Activated B cell treated with CpG ODN at 0.5 μM for 24 hours (primary cell): ENCODE data around the gene SLC1A2. TPM values are rescaled to one million over a fixed set of nuclear protein-coding genes. Genes with fewer than 3 reads are reported as not detected.

Experiments
- ATAC-seq: fragments of 200-7000 bp; cut with Tn5 transposase; one replicate; pipeline ENCODE4 v1.10.0; 2021; ENCODE audit warnings: low read depth, mild to moderate bottlenecking, moderate library complexity
- CTCF ChIA-PET: fragments of 350-600 bp; sonication (Branson Sonifier 250); formaldehyde crosslinking; loops from one replicate; lab custom pipeline; 2021; ENCODE audit warnings: antibody characterized with exemption; lab: Charles Lee
- POLR2A ChIA-PET: fragments of 350-600 bp; sonication (Branson Sonifier 250); formaldehyde crosslinking; loops from one replicate; lab custom pipeline; 2021; ENCODE audit warnings: antibody characterized with exemption; lab: Charles Lee
- DNase-seq: peaks from one replicate; pipeline ENCODE4 v3.0.0; 2022
- H3K27ac Mint-ChIP-seq: one replicate; pipeline ENCODE4 v1.8.0; 2020; ENCODE audit warnings: mixed read lengths
- H3K27me3 Mint-ChIP-seq: one replicate; pipeline ENCODE4 v1.8.0; 2021; ENCODE audit warnings: mixed read lengths
- H3K36me3 Mint-ChIP-seq: one replicate; pipeline ENCODE4 v1.8.0; 2021; ENCODE audit warnings: low read depth, mixed read lengths
- H3K4me1 Mint-ChIP-seq: one replicate; pipeline ENCODE4 v1.8.0; 2021; ENCODE audit warnings: mixed read lengths
- H3K4me3 Mint-ChIP-seq: one replicate; pipeline ENCODE4 v1.8.0; 2020; ENCODE audit warnings: mild to moderate bottlenecking, mixed read lengths
- H3K9me3 Mint-ChIP-seq: one replicate; pipeline ENCODE4 v1.8.0; 2020; ENCODE audit warnings: mixed read lengths
- intact Hi-C: fragments of 100-400 bp; cut with micrococcal nuclease; formaldehyde crosslinking; loops from one replicate; pipeline ENCODE4 v1.15.1; 2024
- total RNA-seq: library from RNA; stranded (reverse); gene quantifications from 2 replicates; pipeline ENCODE4 v1.2.3, GENCODE V29; 2022
- TF ChIP-seq, protein P1 (sequence below): fragments of 200-600 bp; IDR thresholded peaks from one replicate; pipeline ENCODE4 v1.8.0; 2022; ENCODE audit warnings: antibody characterized with exemption, mild to moderate bottlenecking

Gene SLC1A2
- total RNA-seq, 1 donor from 2014 or later: not detected

DNA sequence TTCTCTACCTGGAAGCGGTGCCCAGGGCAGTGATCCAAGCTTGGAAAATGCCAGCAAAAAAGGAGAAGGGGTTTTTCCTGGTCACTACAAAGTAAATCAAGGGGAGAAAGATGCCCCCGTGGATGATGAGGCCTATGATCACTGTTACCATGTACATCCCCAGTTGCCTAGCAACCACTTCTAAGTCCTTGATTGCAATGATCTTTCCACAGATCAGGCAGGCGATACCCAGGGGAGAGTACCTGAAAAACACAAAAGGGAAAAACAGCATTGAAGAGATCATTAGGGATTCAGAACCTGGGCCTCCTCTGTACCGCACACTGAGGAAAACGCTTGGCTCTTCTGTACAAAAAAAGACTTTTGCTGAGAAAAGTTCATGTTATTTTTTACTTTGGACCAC is 127.1 kb downstream of the SLC1A2 start:
- ChIA-PET CTCF (no interaction called here), POLR2A (no interaction called here)
- no peaks in the 10 kb centered on the region for H3K36me3 Mint-ChIP-seq
- H3K27me3 Mint-ChIP-seq: no peaks in the 10 kb centered on the region
- ATAC-seq (no peak), DNase-seq (no peak)
- TF ChIP-seq, protein P1, sequence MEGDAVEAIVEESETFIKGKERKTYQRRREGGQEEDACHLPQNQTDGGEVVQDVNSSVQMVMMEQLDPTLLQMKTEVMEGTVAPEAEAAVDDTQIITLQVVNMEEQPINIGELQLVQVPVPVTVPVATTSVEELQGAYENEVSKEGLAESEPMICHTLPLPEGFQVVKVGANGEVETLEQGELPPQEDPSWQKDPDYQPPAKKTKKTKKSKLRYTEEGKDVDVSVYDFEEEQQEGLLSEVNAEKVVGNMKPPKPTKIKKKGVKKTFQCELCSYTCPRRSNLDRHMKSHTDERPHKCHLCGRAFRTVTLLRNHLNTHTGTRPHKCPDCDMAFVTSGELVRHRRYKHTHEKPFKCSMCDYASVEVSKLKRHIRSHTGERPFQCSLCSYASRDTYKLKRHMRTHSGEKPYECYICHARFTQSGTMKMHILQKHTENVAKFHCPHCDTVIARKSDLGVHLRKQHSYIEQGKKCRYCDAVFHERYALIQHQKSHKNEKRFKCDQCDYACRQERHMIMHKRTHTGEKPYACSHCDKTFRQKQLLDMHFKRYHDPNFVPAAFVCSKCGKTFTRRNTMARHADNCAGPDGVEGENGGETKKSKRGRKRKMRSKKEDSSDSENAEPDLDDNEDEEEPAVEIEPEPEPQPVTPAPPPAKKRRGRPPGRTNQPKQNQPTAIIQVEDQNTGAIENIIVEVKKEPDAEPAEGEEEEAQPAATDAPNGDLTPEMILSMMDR: no peak
- no peak overlapping the region for H3K4me3 Mint-ChIP-seq
- H3K4me1 Mint-ChIP-seq: peaks cover 17% of the 10 kb centered on the region
- intact Hi-C loops: no loop called here
- no peak overlapping the region for H3K27ac Mint-ChIP-seq
- H3K9me3 Mint-ChIP-seq: no peaks in the 10 kb centered on the region

DNA sequence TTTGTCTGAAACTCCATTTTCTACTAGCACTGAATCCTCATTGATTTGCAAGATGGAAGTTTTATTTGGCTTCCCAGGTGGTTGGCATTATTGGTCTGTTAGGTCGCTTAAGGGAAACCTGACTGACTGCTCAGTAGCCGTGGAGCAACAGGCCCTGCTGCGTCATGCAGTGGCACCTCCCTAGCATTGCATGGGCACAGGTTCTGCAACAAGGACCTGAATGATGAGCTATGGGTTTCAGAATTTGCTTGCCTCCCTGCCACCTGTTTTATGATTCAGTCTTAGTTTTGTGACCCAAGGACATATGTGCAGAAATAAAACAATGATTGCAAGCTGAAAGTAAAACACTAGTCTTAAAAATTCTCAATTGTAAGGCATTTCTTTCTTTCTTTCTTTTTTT is 128.5 kb downstream of the SLC1A2 start:
- ChIA-PET POLR2A (interaction anchor here (0.7 kb wide), 1 partner anchor 38 kb away, joined by 7 read pairs; no protein-coding TSS in a partner anchor), CTCF (interaction anchor here (0.7 kb wide), 1 partner anchor 8 kb away, joined by 3 read pairs; no protein-coding TSS in a partner anchor)
- Mint-ChIP-seq H3K4me3 (no peak overlapping the region), H3K36me3 (no peaks in the 10 kb centered on the region), H3K27ac (no peak overlapping the region), H3K9me3 (no peaks in the 10 kb centered on the region), H3K27me3 (no peaks in the 10 kb centered on the region), H3K4me1 (peaks cover 17% of the 10 kb centered on the region)
- TF ChIP-seq, protein P1: no peak
- intact Hi-C loops: no loop called here
- ATAC-seq (no peak), DNase-seq (no peak)

DNA sequence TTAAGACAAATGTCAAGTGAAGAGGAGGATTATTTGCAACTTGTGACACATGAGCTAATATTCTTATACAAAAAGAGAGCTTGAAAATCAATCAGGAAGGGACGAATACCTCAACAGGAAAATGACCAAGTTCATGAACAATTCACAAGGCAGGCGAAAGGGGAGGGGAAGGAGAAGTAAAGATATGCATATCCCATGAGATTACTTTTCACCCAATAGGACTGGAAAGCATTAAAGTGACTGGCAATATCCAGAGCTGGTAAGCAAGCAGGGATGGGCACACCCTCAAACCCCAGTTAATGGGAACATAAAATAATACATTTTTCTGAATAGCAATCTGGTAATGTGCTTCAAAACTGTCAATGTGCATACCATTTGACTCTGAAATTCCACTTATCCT is 129.5 kb downstream of the SLC1A2 start:
- Mint-ChIP-seq H3K36me3 (no peaks in the 10 kb centered on the region), H3K27me3 (no peaks in the 10 kb centered on the region), H3K4me1 (peaks cover 17% of the 10 kb centered on the region), H3K4me3 (no peak overlapping the region), H3K27ac (no peak overlapping the region), H3K9me3 (no peaks in the 10 kb centered on the region)
- TF ChIP-seq, protein P1: no peak
- POLR2A ChIA-PET: no interaction called here
- DNase-seq: no peak
- CTCF ChIA-PET: interaction anchor here (0.9 kb wide), 1 partner anchor 16 kb away, joined by 3 read pairs; no protein-coding TSS in a partner anchor
- intact Hi-C loops: no loop called here
- no peak for ATAC-seq

DNA sequence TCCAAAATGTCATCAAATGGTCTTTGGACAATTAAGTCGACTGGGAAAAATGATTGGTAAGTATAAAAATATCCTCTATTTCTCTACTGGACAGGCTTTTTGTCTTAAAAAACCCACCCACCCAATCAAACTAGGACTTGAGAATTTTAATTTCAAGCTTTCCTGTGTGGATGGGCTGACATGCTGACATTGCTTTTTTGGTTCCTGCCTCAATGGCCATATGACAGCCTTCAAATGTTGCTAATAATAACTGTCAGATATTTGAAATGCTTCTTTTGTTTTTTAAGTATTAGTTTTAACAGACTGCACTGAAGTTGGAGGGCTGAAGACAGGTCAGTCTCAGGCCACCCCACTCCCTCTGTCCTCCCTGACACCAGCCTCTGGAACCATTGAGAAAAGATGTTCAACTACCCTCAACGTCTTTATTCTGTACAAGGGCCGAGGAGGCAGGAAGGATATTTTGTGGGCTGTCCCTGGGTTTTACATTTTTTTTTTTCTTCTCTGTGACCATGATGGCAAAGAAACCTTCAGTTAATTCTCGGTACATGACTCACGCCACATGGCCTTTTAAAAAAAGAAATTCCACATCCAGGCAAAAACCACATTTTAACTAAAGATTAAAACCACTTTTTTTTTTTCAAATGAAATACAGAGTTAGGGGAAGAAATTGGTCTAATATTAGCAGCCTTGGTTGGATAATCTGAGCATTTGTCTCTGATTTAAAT is 130.4 kb downstream of the SLC1A2 start:
- TF ChIP-seq, protein P1: no peak
- H3K27me3 Mint-ChIP-seq: no peaks in the 10 kb centered on the region
- intact Hi-C loops: no loop called here
- ChIA-PET POLR2A (interaction anchor here (1.0 kb wide), 1 partner anchor 29 kb away, joined by 3 read pairs; no protein-coding TSS in a partner anchor), CTCF (interaction anchor here (0.9 kb wide), 1 partner anchor 16 kb away, joined by 3 read pairs; no protein-coding TSS in a partner anchor)
- peaks cover 17% of the 10 kb centered on the region for H3K4me1 Mint-ChIP-seq
- no peaks in the 10 kb centered on the region for H3K9me3 Mint-ChIP-seq
- ATAC-seq (peak; percentile 28), DNase-seq (no peak)
- no peak overlapping the region for H3K4me3 Mint-ChIP-seq
- no peak overlapping the region for H3K27ac Mint-ChIP-seq
- no peaks in the 10 kb centered on the region for H3K36me3 Mint-ChIP-seq

DNA sequence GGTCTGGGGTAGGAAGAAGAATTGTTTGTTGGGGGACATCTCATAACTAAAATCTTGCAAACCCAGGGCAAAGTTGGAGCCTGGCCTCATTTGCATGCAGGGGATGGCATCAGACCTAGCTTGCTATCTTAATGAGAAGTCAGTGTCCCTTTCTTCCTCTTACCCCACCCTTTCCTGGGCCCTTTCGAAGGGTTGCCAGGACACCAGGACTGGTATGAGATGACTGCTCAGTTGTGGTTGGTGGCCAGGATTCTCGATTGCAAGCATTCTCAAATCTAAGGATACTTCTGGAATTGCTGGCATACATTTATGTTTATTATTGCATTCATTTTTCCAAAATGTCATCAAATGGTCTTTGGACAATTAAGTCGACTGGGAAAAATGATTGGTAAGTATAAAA is 131.0 kb downstream of the SLC1A2 start:
- DNase-seq: no peak
- intact Hi-C loops: no loop called here
- ChIA-PET CTCF (no interaction called here), POLR2A (interaction anchor here (1.0 kb wide), 1 partner anchor 28 kb away, joined by 3 read pairs; no protein-coding TSS in a partner anchor)
- H3K27ac Mint-ChIP-seq: no peak overlapping the region
- H3K27me3 Mint-ChIP-seq: no peaks in the 10 kb centered on the region
- peaks cover 14% of the 10 kb centered on the region for H3K4me1 Mint-ChIP-seq
- no peaks in the 10 kb centered on the region for H3K36me3 Mint-ChIP-seq
- no peak overlapping the region for H3K4me3 Mint-ChIP-seq
- TF ChIP-seq, protein P1: no peak
- no peak for ATAC-seq
- no peaks in the 10 kb centered on the region for H3K9me3 Mint-ChIP-seq
